SK-N-MC (cell line): ENCODE data around the gene CLASP2.

ENCODE experiments used
- EZH2 ChIP-seq: fragments of 200-600 bp; sonication (generic); IDR thresholded peaks from one replicate; pipeline ENCODE4 v1.6.1; 2017; ENCODE audit warnings: antibody characterized with exemption
- POLR2AphosphoS5 ChIP-seq: IDR thresholded peaks from 2 replicates; pipeline ENCODE4 v1.6.1; 2012; ENCODE audit warnings: mild to moderate bottlenecking, low read depth, low read length, borderline replicate concordance

GRCh38 chr3:33717866-33718594, at the start of gene CLASP2:
- TF ChIP-seq EZH2, result no peak
- TF ChIP-seq POLR2AphosphoS5, result peak; percentile 88
